WTC11 (cell line): Measurements from ENCODE around the gene SPIC. TPM values are rescaled to one million over a fixed set of nuclear protein-coding genes. Genes with fewer than 3 reads are reported as not detected.

ENCODE experiments used
- ATAC-seq: fragments of 200-7000 bp; cut with Tn5 transposase; 2 replicates; pipeline ENCODE4 v1.10.0; 2021; ENCODE audit warnings: mild to moderate bottlenecking, moderate library complexity
- CTCF ChIA-PET: fragments of 300-600 bp; sonication (Branson Sonifier 250); formaldehyde crosslinking; loops from one replicate; lab custom pipeline; 2021; ENCODE audit warnings: antibody characterized with exemption; lab: Charles Lee
- POLR2A ChIA-PET: fragments of 350-600 bp; sonication (Branson Sonifier 250); formaldehyde crosslinking; loops from one replicate; lab custom pipeline; 2021; ENCODE audit warnings: antibody characterized with exemption; lab: Charles Lee
- DNase-seq: peaks from one replicate; pipeline ENCODE4 v3.0.0; 2021; ENCODE audit warnings: low spot score
- H3K27ac Mint-ChIP-seq: 2 replicates; pipeline ENCODE4 v1.8.0; 2021; ENCODE audit warnings: mixed read lengths
- H3K27me3 Mint-ChIP-seq: 2 replicates; pipeline ENCODE4 v1.8.0; 2021; ENCODE audit warnings: low read depth, mild to moderate bottlenecking, moderate library complexity, mixed read lengths
- H3K36me3 Mint-ChIP-seq: 2 replicates; pipeline ENCODE4 v1.8.0; 2021; ENCODE audit warnings: mixed read lengths
- H3K4me1 Mint-ChIP-seq: 2 replicates; pipeline ENCODE4 v1.8.0; 2022; ENCODE audit warnings: mixed read lengths
- H3K4me3 Mint-ChIP-seq: 2 replicates; pipeline ENCODE4 v1.8.0; 2021; ENCODE audit warnings: mild to moderate bottlenecking, moderate library complexity, mixed read lengths
- H3K9me3 Mint-ChIP-seq: 2 replicates; pipeline ENCODE4 v1.8.0; 2021; ENCODE audit warnings: mixed read lengths
- ATF1 ChIP-seq: sonication (generic); formaldehyde crosslinking; IDR thresholded peaks from 2 replicates; pipeline ENCODE4 v1.8.1; 2023; ENCODE audit warnings: mild to moderate bottlenecking, moderate library complexity, missing genetic modification reagents
- CTCF ChIP-seq: fragments of 200-600 bp; IDR thresholded peaks from 2 replicates; pipeline ENCODE4 v1.8.0; 2022; ENCODE audit warnings: antibody characterized with exemption
- E2F4 ChIP-seq: sonication (generic); formaldehyde crosslinking; IDR thresholded peaks from 2 replicates; pipeline ENCODE4 v1.8.1; 2022; ENCODE audit warnings: low read depth, mild to moderate bottlenecking, moderate library complexity, missing genetic modification reagents, borderline replicate concordance
- E2F5 ChIP-seq: sonication (generic); formaldehyde crosslinking; IDR thresholded peaks from 2 replicates; pipeline ENCODE4 v1.8.1; 2022; ENCODE audit warnings: mild to moderate bottlenecking, moderate library complexity, missing genetic modification reagents
- FOXP1 ChIP-seq: sonication (generic); formaldehyde crosslinking; IDR thresholded peaks from 2 replicates; pipeline ENCODE4 v1.8.0; 2022; ENCODE audit warnings: missing genetic modification reagents, mild to moderate bottlenecking, moderate library complexity, borderline replicate concordance
- IRF2 ChIP-seq: sonication (generic); formaldehyde crosslinking; IDR thresholded peaks from 2 replicates; pipeline ENCODE4 v1.8.0; 2022; ENCODE audit warnings: low read depth, missing genetic modification reagents, borderline replicate concordance
- NFE2L1 ChIP-seq: sonication (generic); formaldehyde crosslinking; IDR thresholded peaks from 2 replicates; pipeline ENCODE4 v1.8.1; 2023; ENCODE audit warnings: missing genetic modification reagents
- NR1H2 ChIP-seq: sonication (generic); formaldehyde crosslinking; IDR thresholded peaks from 2 replicates; pipeline ENCODE4 v1.9.0; 2021; ENCODE audit warnings: mild to moderate bottlenecking, moderate library complexity, missing genetic modification reagents
- TEAD4 ChIP-seq: sonication (generic); formaldehyde crosslinking; IDR thresholded peaks from 2 replicates; pipeline ENCODE4 v1.8.0; 2022; ENCODE audit warnings: mild to moderate bottlenecking, missing genetic modification reagents
- ZNF121 ChIP-seq: sonication (generic); formaldehyde crosslinking; IDR thresholded peaks from 2 replicates; pipeline ENCODE4 v1.8.0; 2023; ENCODE audit warnings: missing genetic modification reagents
- ZNF396 ChIP-seq: fragments of 250-450 bp; sonication (Bioruptor Pico); IDR thresholded peaks from 2 replicates; pipeline ENCODE4 v1.8.0; 2021; ENCODE audit warnings: mild to moderate bottlenecking, moderate library complexity, borderline replicate concordance
- ZNF512 ChIP-seq: sonication (generic); formaldehyde crosslinking; IDR thresholded peaks from 2 replicates; pipeline ENCODE4 v1.8.1; 2022; ENCODE audit warnings: missing genetic modification reagents, borderline replicate concordance
- ZNF532 ChIP-seq: fragments of 250-450 bp; sonication (Bioruptor Pico); IDR thresholded peaks from 2 replicates; pipeline ENCODE4 v1.9.0; 2021; ENCODE audit warnings: mild to moderate bottlenecking, borderline replicate concordance
- total RNA-seq: library from RNA; stranded (reverse); gene quantifications from 3 replicates; pipeline ENCODE4 v1.2.3, GENCODE V29; 2021

SPIC gene
- total RNA-seq, 1 experiment from 2014 or later: not detected

- TF ChIP-seq E2F4 (CRISPR knock-in tag): no peak
Measured at GRCh38 chr12:101475751-101476305, 692 bp downstream of the SPIC start (continued).

GRCh38 chr12:101480849-101481248, 5.7 kb downstream of the SPIC start:
- CTCF ChIA-PET: no interaction called here
- no peak for DNase-seq
- Mint-ChIP-seq H3K27ac (no peak overlapping the region), H3K9me3 (no peaks in the 10 kb centered on the region), H3K36me3 (no peaks in the 10 kb centered on the region), H3K4me3 (no peak overlapping the region), H3K4me1 (no peaks in the 10 kb centered on the region), H3K27me3 (peaks cover 8% of the 10 kb centered on the region)
- no peak; the same call in 1 of the 2 replicates for ATAC-seq
- POLR2A ChIA-PET: no interaction called here
- TF ChIP-seq NR1H2 (CRISPR knock-in tag): no peak

GRCh38 chr12:101485021-101485420, 9.9 kb downstream of the SPIC start:
- ATAC-seq (no peak), DNase-seq (no peak)
- H3K36me3 Mint-ChIP-seq: no peaks in the 10 kb centered on the region
- H3K9me3 Mint-ChIP-seq: no peaks in the 10 kb centered on the region
- POLR2A ChIA-PET: no interaction called here
- no peak overlapping the region for H3K4me3 Mint-ChIP-seq
- H3K4me1 Mint-ChIP-seq: no peaks in the 10 kb centered on the region
- no peaks in the 10 kb centered on the region for H3K27me3 Mint-ChIP-seq
- H3K27ac Mint-ChIP-seq: no peak overlapping the region
- CTCF ChIA-PET: no interaction called here
- TF ChIP-seq NFE2L1 (CRISPR knock-in tag) (no peak), IRF2 (CRISPR knock-in tag) (no peak), ZNF532 (CRISPR knock-in tag) (no peak), ATF1 (CRISPR knock-in tag) (no peak), FOXP1 (CRISPR knock-in tag) (no peak), E2F5 (CRISPR knock-in tag) (no peak), ZNF512 (CRISPR knock-in tag) (no peak), TEAD4 (CRISPR knock-in tag) (no peak), ZNF121 (CRISPR knock-in tag) (no peak), CTCF (no peak), ZNF396 (CRISPR knock-in tag) (no peak)
